ENCODE results near the gene RHBDL2. TPM values are rescaled to one million over a fixed set of nuclear protein-coding genes. Genes with fewer than 3 reads are reported as not detected.

The RHBDL2 gene
- total RNA-seq, 1 experiment from 2014 or later = 8.5 TPM

Small RNA genes lying within 50 kb of the gene (small RNA-seq; reads per million reads assigned to genes)
- not detected for gene GJA9-MYCBP
- not detected for gene RF00019
- not detected for gene RNU6-605P

Other genes with a start within 250 kb of the RHBDL2 start
- gene RRAGC, start 82.1 kb downstream of the RHBDL2 start, total RNA-seq (2014; rRNA removed; shearing (Covaris generic)) = 2.3 and 4.3 TPM in 2 replicates
- gene MYCBP, start 68.5 kb downstream of the RHBDL2 start, total RNA-seq (2014; rRNA removed; shearing (Covaris generic)) = 15.0 and 15.3 TPM in 2 replicates
- 0.13 TPM in 1 of 2 replicates, not detected in the other for gene GJA9, start 60.2 kb downstream of the RHBDL2 start, total RNA-seq (2014; rRNA removed; shearing (Covaris generic))
- gene AKIRIN1, start 49.4 kb upstream of the RHBDL2 start, total RNA-seq (2014; rRNA removed; shearing (Covaris generic)) = 70.7 and 79.6 TPM in 2 replicates
- gene NDUFS5, start 84.5 kb upstream of the RHBDL2 start, total RNA-seq (2014; rRNA removed; shearing (Covaris generic)) = 427 and 450 TPM in 2 replicates